ENCODE data around the gene POMC. TPM values are rescaled to one million over a fixed set of nuclear protein-coding genes. Genes with fewer than 3 reads are reported as not detected.

The POMC gene
- total and polyA plus RNA-seq, 2 of the 4 experiments (the other 2 are of a cell fraction): 0.17 TPM; not detected in 1

GRCh38 chr2:25176541-25177181 is 8.3 kb upstream of the POMC start:
- H3K4me3 ChIP-seq (ENCODE audit: insufficient read depth, low read depth, low read length): no peak overlapping the region
- H3K18ac ChIP-seq (ENCODE audit: low read depth, low read length): no peak overlapping the region
- no peak overlapping the region for H3K4ac ChIP-seq (ENCODE audit: low read depth, low read length)
- H3K14ac ChIP-seq (replicated peaks; ENCODE audit: low read depth, low read length): no peak overlapping the region
- H2AK5ac ChIP-seq (ENCODE audit: low read depth, low read length): no peak overlapping the region
- H3K9ac ChIP-seq (ENCODE audit: low read depth, low read length): no peak overlapping the region
- H4K5ac ChIP-seq (ENCODE audit: low read depth, low read length): no peak overlapping the region
- peaks cover 46% of the 10 kb centered on the region for H3K27me3 ChIP-seq (ENCODE audit: control insufficient read depth, insufficient read depth, low read length)
- no peaks in the 10 kb centered on the region for H3K4me1 ChIP-seq (ENCODE audit: control insufficient read depth, insufficient read depth, low read length)
- no peak overlapping the region for H2BK15ac ChIP-seq (ENCODE audit: low read depth, low read length)
- no peak overlapping the region for H3K4me2 ChIP-seq (ENCODE audit: low read depth, low read length)
- H3K79me1 ChIP-seq (ENCODE audit: low read depth in 1 of 2, low read length in 2 of 2): no peaks in the 10 kb centered on the region
- ATAC-seq (ENCODE audit: low read depth): no peak
- no peak overlapping the region for H4K91ac ChIP-seq (ENCODE audit: insufficient read depth, low read depth, low read length)
- intact Hi-C loops (cut with micrococcal nuclease) (no loop called here), dilution Hi-C loops (cut with HindIII; ENCODE audit: low sequenced_read_pairs, unreplicated experiment) (no loop called here), in situ Hi-C loops (cut with MboI; ENCODE audit: low sequenced_read_pairs) (no loop called here)
- CTCF ChIA-PET: no interaction called here
- no peak overlapping the region for H3K56ac ChIP-seq (ENCODE audit: extremely low read depth, insufficient read depth, low read length)
- no peak overlapping the region for H2BK20ac ChIP-seq (ENCODE audit: low read depth, low read length)
- H3K9me3 ChIP-seq (ENCODE audit: control insufficient read depth, insufficient read depth, low read length): 0 out of 2 replicates have a peak, but pooled peaks cover 1% of the 10 kb centered on the region
- BruUV-seq (replicated peaks): no TSS peak
- no peak overlapping the region for H3K23ac ChIP-seq (ENCODE audit: low read depth, low read length)
- H4K8ac ChIP-seq (ENCODE audit: low read depth in 2 of 2, low read length in 2 of 2): no peak overlapping the region
- TF ChIP-seq CHD1 (IDR thresholded peaks at IDR 0.05; ENCODE audit: low read depth, low read length): no peak
- no peak for TF ChIP-seq RAD21 (IDR thresholded peaks at IDR 0.05; ENCODE audit: low read length)
- no peak for TF ChIP-seq ELK1 (IDR thresholded peaks at IDR 0.05; ENCODE audit: borderline replicate concordance, low read depth, low read length)
- TF ChIP-seq, protein P1, sequence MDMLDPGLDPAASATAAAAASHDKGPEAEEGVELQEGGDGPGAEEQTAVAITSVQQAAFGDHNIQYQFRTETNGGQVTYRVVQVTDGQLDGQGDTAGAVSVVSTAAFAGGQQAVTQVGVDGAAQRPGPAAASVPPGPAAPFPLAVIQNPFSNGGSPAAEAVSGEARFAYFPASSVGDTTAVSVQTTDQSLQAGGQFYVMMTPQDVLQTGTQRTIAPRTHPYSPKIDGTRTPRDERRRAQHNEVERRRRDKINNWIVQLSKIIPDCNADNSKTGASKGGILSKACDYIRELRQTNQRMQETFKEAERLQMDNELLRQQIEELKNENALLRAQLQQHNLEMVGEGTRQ (IDR thresholded peaks at IDR 0.05; ENCODE audit: low read depth, low read length): no peak
- H4K20me1 ChIP-seq (ENCODE audit: insufficient read depth, low read length): no peaks in the 10 kb centered on the region
- H3K36me3 ChIP-seq (ENCODE audit: control insufficient read depth, insufficient read depth, low read length): no peaks in the 10 kb centered on the region
- H3K9me1 ChIP-seq (ENCODE audit: insufficient read depth, low read length): no peaks in the 10 kb centered on the region
- POLR2A ChIA-PET (ENCODE audit: unreplicated experiment): no interaction called here
- no peak overlapping the region for H2AFZ ChIP-seq (replicated peaks; ENCODE audit: low read length, poor library complexity)
- DNase-seq: no peak
- H3K27ac ChIP-seq (ENCODE audit: insufficient read depth, low read length): no peak overlapping the region
- no peak overlapping the region for H2BK120ac ChIP-seq (ENCODE audit: low read depth, low read length)
- WGBS, 2 experiments (ENCODE audit: extremely low coverage in 2 of 2, insufficient read length in 1 of 2): no CpG with 5 or more reads among the region's 5 CpGs
- H2AK9ac ChIP-seq (replicated peaks; ENCODE audit: low read depth, low read length, poor library complexity): no peak overlapping the region
- no peak overlapping the region for H2BK5ac ChIP-seq (ENCODE audit: low read depth, low read length, poor library complexity, severe bottlenecking)
